Measurements from ENCODE around the gene RIN3. TPM values are rescaled to one million over a fixed set of nuclear protein-coding genes. Genes with fewer than 3 reads are reported as not detected.

RIN3 gene
- total RNA-seq, 1 experiment from 2014 or later, result 2.6 TPM

DNA sequence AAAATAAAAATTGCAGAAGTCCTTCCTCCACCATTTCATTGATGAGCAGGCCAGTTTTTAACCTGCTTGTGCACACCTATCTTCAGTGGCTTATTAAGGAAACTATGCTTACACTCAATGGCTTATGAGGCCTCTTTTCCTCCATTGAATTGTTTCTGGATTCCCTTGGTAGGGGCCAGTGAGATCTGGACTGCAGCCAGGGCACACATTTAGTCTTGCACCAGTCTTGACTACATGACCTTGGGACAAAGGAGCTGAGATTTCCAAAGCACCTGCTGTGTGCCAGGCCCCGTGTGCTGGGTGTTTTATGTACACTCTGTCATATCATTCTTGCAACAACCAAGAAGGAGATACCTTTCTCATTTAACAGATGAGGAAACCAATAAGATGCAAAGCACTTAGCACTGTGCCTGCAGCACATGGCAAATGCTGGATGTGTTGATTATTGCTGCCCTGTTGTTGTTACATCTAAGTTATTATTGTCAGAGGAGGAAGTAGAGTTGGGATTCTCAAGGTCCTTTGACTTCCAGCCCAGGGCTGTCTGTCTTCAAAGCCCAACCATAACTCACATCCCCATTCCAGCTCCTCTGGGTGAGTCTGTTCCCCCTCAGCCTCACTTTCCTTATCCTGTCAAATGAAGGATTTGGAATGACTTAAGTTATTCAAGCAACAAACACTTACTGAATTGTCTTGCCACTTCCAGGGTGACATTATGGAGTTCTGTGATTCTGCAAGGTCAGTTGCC lies 31.6 kb upstream of the RIN3 start:
- in situ Hi-C loops (cut with HindIII; ENCODE audit: low pct_unique_long_range_greater_than_20kb, low sequenced_read_pairs), result no loop called here
- DNase-seq (ENCODE audit: low read depth, low spot score), result no peak

DNA sequence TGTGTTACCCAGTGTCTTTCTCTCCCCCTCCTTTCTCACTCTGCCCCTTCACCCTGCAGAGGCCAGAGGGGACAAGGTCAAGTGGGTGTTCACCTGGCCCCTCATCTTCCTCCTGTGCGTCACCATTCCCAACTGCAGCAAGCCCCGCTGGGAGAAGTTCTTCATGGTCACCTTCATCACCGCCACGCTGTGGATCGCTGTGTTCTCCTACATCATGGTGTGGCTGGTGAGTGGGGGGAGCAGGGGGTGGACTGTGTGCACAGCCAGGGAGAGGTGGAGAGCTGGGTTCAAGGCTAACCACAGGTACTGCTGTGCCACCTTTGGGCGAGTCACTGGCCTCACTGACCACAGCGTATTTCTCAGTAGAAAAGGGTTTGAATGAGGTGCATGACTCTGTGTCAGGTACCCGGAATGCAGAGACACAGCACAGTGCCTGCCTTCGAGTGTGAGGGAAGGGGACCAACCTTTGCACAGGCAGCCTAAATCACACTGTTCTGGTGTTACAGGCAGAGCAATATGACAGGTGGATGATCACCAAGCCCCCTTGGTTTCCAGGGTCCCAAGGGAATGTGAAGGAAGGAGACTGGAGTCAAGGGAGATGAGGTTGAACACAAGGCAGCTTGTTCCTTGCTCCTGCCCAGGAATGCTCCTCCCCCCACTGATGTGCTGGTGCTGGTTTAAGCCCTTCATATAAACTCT lies 30.8 kb upstream of the RIN3 start:
- in situ Hi-C loops (cut with HindIII; ENCODE audit: low pct_unique_long_range_greater_than_20kb, low sequenced_read_pairs), result no loop called here

DNA sequence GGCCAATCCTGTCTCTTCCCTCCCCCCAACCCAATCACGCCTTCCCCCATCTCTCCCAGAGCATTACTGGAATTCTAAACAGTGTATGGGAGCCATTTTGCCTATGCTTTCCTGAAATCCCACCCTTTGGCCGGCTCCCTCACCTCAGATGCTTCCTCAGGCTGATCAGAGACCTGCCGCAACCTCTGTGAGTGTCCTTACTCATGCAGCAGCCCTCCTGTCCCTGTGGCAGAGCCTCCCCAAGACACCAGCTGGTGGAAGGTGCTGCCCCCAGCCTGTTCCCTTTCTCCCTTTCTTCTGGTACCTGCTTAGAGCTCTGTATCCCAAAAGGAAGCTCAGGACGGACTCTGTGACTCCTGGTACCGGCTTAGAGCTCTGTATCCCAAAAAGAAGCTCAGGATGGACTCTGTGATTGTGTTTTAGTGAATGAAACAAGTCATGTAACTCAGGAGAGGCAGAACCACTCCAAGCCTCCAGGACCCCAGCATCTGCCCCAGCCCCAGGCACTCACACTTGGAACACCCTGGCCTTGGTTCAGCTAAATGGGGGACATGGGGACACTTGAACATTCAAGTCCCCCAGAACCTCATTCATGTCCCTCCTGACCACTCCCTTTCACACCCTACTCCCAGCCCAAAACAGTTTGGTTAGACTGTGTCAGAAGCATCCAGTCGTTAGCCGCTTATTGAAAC lies 29.3 kb upstream of the RIN3 start:
- DNase-seq (ENCODE audit: low read depth, low spot score), result no peak
- in situ Hi-C loops (cut with HindIII; ENCODE audit: low pct_unique_long_range_greater_than_20kb, low sequenced_read_pairs), result no loop called here

More for the DNA sequence above, 30.8 kb upstream of the RIN3 start:
- DNase-seq (ENCODE audit: low read depth, low spot score), result no peak

DNA sequence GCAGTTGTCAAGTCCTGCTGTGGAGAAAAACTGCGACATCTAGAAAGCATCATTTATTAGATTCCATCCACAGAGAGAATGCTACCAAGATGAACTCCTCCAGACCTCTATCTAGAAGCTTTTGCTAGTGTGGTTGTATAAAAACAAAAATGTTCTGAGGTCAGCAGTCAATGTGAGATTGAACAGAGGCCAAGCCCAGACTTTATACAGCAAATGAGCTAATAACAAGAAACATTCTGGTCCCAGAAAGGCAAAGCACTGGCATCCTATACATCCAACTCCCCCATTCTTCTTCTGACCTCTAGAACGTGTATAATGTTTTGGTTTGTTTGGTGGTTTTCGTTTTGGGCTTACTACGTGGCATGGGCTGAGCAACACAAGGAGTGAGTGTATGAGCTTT lies 26.7 kb upstream of the RIN3 start:
- in situ Hi-C loops (cut with HindIII; ENCODE audit: low pct_unique_long_range_greater_than_20kb, low sequenced_read_pairs), result no loop called here
- DNase-seq (ENCODE audit: low read depth, low spot score), result no peak

DNA sequence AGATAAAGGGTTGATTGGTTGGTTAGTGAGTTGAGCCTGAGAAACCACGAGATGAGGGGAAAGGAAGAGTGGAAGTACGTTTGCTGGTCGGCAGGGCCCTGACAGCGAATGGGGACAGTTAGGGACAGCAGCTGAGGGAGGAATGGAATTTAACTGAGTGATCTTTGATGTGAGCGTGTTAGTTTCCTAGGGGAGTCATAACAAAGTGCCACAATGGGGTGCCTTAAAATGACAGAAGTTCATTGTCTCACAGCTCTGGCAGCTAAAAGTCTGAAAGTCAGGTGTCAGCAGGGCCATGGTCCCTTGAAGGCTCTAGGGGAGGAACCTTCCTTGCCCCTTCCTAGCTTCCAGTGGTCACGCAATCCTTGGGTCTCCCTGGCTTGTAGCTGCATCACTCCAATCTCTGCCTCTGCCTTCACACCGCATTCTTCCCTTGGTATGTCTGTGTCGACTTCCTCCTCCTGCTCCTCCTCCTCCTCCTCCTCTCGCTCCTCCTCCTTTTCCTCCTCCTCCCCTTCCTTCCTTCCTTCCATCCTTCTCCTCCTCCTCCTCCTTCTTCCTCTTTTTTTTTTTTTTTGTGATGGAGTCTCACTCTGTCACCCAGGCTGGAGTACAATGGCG lies 26.0 kb upstream of the RIN3 start:
- in situ Hi-C loops (cut with HindIII; ENCODE audit: low pct_unique_long_range_greater_than_20kb, low sequenced_read_pairs), result no loop called here
- DNase-seq (ENCODE audit: low read depth, low spot score), result no peak

DNA sequence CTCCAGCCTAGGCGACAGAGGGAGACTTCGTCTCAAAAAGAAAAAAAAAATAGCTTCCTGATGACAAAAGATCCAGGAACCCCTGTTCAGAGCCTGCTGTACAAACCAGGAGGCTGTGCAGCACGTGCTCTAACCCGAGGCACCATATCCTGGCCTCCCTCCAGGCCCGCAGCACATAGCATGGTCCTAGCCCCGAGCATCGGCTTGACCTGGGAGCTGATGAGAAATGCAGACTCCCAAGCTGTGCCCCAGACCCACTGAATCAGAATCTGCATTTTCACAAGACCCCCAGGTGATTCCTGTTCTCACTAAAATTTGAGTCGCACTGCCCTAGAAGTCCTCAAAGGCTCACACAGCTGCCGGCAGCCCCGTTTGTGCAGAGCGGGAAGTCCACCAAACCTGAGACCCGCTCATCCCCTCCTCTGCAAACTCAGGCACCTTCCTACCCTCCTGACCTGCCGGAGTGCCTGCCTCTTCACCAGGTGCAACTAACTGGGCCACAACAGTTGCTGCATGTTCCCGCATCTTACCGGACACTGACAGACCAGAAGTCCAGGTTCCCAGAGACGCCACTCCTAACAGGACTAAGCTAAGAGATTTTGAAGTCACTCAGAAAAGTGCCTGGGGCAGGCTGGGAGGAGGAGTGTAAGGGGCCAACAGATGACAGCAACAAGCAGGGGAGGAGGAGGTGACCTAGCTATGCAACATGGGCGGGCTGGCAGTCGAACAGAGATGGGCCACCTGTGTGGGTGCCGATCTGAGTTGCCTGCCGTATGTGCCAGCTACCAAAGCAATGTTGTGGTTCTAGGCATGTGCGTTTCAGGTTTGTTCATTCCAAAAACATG lies 24.0 kb upstream of the RIN3 start:
- in situ Hi-C loops (cut with HindIII; ENCODE audit: low pct_unique_long_range_greater_than_20kb, low sequenced_read_pairs), result no loop called here
- no peak for DNase-seq (ENCODE audit: low read depth, low spot score)

DNA sequence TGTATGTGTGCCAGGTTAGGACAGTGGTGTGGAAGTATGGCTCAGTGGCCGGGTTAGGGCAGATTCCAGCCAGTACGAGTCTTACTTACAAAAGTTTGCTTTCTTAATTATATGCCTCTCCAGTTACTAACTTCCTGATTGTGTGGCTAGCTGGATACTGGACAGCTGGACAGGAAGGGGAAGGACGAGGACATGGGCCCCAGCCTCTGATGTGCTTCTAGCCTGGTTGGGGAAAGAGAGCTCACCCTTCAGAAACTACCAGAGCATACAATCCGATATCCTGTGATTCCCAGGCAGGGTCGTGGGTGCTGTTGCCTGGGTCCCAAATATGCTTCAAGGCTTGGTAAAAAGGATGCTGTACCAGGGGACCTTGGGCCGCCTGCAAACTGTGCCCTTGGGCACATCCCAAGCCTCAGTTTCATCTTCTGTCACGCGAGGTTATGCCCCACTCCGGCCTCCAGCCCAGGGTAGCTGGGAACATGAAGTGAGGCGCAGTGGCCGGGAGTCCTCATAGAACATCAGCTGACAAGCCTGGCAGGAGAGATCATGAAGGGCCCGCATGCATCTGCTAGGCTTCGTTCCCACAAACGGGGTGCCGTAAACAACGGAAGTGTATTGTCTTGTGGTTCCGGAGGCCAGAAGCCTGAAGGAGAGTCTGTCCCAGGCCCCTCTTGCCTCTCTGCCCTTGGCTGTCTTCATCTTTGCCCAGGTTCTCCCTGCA lies 23.2 kb upstream of the RIN3 start:
- DNase-seq (ENCODE audit: low read depth, low spot score), result no peak

DNA sequence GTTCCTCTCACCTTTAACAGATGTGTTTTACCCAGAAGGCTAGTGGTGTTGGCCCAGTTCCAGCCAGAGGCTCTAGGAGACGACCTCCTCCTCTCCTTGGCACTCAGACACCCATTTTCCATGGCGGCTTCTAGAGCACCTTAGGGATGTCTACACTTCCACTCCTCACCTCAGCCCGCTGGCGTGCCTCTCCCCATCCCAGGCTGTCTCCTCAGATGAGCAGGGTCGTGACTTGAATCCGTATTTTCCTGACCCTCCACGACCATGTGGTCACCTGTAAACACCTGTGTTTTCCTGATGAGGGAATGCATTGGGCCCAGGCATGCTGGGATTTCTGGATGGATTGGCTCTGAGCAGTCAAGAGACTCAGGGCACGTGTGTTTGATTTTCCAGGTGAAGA lies 21.8 kb upstream of the RIN3 start:
- DNase-seq (ENCODE audit: low read depth, low spot score), result no peak
- in situ Hi-C loops (cut with HindIII; ENCODE audit: low pct_unique_long_range_greater_than_20kb, low sequenced_read_pairs), result no loop called here

More for the DNA sequence above, 23.2 kb upstream of the RIN3 start:
- in situ Hi-C loops (cut with HindIII; ENCODE audit: low pct_unique_long_range_greater_than_20kb, low sequenced_read_pairs), result no loop called here

DNA sequence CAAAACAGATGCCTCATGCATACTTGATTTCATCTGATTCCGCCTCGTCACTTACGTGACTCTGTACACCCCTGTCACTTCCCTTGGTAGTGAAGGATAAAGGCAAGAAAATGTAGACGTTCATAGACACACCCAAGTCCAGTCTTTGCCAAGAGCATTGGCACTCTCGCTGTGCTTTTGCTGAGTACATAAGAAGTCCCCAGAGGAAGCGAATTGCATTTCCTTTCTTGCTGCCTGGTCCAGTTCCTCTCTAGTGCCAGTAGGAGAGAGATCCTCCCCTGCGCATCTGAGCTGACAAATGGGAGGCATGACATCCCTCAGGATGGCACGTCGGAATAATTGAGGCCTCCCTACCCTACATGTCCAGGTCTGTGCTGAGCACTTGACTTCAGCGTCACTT lies 21.3 kb upstream of the RIN3 start:
- in situ Hi-C loops (cut with HindIII; ENCODE audit: low pct_unique_long_range_greater_than_20kb, low sequenced_read_pairs), result no loop called here
- no peak for DNase-seq (ENCODE audit: low read depth, low spot score)

DNA sequence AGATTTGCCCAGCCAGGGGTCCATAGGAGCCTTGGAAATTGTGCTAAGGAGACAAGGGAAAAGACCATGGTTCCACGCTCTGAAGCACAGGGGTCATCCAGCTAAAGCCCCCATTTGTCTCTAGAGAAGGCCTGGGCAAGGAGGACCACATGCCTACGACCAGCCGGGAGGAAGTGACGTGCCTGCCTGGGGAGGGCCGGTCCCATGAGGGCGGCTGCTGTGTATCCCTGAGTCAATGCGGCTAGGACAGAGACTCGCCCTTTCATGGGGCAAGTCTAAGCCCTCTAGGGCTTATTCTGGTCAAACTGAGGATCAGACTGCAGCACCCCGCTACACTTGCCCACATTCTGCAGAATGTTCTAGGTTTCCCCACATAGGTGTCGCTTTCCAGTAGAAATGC lies 20.6 kb upstream of the RIN3 start:
- in situ Hi-C loops (cut with HindIII; ENCODE audit: low pct_unique_long_range_greater_than_20kb, low sequenced_read_pairs), result no loop called here
- no peak for DNase-seq (ENCODE audit: low read depth, low spot score)

DNA sequence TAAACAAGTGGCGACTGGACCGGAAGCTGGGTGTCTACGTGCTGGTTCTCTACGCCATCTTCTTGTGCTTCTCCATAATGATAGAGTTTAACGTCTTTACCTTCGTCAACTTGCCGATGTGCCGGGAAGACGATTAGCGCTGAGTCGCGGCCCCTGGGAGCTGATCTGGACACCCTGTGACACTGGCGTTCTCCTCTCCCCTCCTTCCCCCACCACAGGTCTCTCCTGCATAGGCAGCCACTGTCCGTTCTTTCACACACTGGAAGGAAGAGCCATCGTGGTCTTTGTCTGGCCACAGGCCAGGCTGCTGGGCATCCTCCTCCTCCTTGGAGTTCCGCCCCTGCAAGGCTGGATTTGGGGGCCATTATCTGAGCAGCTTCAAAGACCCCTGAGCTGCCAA lies 20.1 kb upstream of the RIN3 start:
- DNase-seq (ENCODE audit: low read depth, low spot score), result no peak
- in situ Hi-C loops (cut with HindIII; ENCODE audit: low pct_unique_long_range_greater_than_20kb, low sequenced_read_pairs), result no loop called here

DNA sequence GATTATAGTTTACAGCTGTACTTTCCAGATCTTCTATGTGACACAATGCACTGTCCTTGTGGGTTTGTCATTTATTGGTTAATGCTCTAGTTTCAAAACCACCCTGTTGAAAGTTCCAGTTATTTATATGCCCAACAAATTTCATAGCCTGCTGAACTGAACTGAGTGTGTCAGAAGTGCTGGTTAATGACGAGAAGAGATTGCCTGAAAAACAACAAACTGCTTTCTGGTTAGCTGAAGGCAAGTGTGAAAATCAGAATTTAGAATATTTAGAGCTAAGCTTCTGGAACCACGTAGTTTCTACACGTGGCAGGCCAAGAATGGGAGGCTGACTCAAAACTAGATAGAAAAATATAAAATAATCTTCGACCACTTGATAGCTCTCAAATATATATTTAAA lies 19.1 kb upstream of the RIN3 start:
- DNase-seq (ENCODE audit: low read depth, low spot score), result no peak
- in situ Hi-C loops (cut with HindIII; ENCODE audit: low pct_unique_long_range_greater_than_20kb, low sequenced_read_pairs), result no loop called here

DNA sequence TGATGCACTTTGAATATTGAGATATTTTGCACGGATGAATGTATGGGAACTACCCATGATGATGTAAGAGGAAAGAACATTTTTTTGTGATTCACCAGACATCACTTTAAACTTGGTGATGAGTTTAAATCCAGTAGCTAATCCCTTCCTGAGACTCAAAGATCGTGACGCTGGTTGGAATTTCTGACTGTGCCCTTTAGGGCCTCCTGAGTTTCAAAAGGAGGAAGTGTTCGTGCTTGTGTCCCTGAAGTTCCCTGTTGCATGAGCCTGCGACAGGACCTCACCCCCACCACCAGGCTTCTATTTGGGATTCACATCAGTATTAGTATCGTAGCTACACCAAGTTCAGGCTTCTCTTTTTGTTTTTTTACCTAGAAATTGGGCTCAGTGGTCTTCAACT lies 18.6 kb upstream of the RIN3 start:
- DNase-seq (ENCODE audit: low read depth, low spot score), result no peak

DNA sequence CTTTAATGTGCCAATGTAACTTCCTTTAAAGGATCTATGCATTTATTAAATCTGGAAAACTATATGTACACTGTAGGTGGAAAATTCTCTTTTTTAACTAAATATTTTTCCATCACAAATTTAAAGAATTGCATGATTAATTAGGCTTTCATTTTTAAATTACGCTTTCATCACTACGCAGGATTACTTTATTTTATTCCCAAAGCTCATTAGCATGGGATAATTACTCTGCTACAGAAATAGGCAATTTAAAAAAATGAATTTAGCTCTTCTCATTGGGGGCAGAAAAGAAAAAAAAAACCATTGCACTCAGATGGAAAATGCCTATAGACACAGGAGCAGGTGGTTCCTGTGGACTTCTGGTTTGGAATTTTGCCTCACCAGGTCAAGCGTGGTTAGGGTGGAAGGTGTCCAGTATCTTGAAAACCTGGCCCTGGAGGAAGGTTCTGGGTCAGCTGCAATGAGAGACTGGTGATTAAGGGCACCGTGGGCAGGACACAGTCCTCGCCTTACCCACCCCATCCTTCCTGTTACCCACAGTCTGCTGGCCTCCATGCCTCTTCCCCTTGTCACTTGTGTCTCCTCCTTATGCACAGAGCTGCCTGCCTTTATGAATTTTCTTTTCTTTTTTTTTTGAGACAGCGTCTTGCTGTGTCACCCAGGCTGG lies 17.3 kb upstream of the RIN3 start:
- no peak for DNase-seq (ENCODE audit: low read depth, low spot score)
- in situ Hi-C loops (cut with HindIII; ENCODE audit: low pct_unique_long_range_greater_than_20kb, low sequenced_read_pairs), result no loop called here

More for the DNA sequence above, 18.6 kb upstream of the RIN3 start:
- in situ Hi-C loops (cut with HindIII; ENCODE audit: low pct_unique_long_range_greater_than_20kb, low sequenced_read_pairs), result no loop called here

DNA sequence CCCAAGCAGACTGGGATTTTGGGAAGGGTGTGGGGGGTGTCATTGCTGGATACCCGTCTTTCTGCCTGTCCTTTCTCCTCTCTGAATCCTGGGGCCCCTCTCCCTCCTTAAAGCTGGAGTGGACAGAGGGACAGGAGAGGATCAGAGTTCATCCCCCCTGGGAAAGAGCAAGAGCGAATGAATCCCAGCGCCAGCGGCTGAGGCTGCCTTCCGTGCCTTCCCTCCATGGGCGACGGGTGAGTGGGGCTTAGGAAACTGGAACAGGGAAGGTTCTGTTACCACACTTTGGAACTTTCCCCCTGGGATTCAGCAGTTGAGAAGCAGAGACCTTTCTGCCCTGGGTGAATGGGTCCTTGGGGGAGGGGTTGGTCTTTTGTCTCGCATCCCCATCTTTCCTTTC lies 16.2 kb upstream of the RIN3 start:
- in situ Hi-C loops (cut with HindIII; ENCODE audit: low pct_unique_long_range_greater_than_20kb, low sequenced_read_pairs), result no loop called here
- DNase-seq (ENCODE audit: low read depth, low spot score), result no peak

DNA sequence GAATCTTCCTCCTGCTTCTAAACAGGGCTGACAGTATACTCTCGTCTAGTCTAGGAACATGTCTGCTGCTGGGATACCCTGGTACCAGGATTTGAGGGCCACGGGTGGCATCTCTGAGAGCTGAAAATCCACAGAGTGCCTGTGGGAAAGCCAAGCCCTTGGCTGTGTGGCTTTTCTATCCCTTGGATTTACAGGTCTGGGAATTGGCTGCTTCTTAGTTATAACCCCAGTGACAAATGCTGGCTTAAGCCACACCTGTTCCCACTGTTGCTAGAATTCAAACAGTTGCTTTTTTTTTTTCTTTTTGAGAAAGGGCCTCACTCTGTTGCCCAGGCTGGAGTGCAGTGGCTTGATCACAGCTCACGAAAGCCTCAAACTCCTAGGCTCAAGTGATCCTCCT lies 14.3 kb upstream of the RIN3 start:
- no peak for DNase-seq (ENCODE audit: low read depth, low spot score)
- in situ Hi-C loops (cut with HindIII; ENCODE audit: low pct_unique_long_range_greater_than_20kb, low sequenced_read_pairs), result no loop called here
